ENCODE data around the gene UBE3D.

- TF ChIP-seq, protein P1, sequence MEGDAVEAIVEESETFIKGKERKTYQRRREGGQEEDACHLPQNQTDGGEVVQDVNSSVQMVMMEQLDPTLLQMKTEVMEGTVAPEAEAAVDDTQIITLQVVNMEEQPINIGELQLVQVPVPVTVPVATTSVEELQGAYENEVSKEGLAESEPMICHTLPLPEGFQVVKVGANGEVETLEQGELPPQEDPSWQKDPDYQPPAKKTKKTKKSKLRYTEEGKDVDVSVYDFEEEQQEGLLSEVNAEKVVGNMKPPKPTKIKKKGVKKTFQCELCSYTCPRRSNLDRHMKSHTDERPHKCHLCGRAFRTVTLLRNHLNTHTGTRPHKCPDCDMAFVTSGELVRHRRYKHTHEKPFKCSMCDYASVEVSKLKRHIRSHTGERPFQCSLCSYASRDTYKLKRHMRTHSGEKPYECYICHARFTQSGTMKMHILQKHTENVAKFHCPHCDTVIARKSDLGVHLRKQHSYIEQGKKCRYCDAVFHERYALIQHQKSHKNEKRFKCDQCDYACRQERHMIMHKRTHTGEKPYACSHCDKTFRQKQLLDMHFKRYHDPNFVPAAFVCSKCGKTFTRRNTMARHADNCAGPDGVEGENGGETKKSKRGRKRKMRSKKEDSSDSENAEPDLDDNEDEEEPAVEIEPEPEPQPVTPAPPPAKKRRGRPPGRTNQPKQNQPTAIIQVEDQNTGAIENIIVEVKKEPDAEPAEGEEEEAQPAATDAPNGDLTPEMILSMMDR (IDR thresholded peaks at IDR 0.05 in 8 of 11, conservative IDR thresholded peaks at IDR 0.05 in 3 of 11) = no peak
- TF ChIP-seq POLR2A (IDR thresholded peaks at IDR 0.05) (no peak), POLR2AphosphoS5 (IDR thresholded peaks at IDR 0.05) (no peak)
These were observed 94.8 kb downstream of the UBE3D start for GRCh38 chr6:82970839-82971238.
